GM06990 (cell line): ENCODE results near the gene DNAJB8.

Experiments used
- DNase-seq: peaks from one replicate; pipeline ENCODE4 v3.0.0-alpha.2; 2011; ENCODE audit not compliant: insufficient read length; ENCODE audit errors: extremely low read depth
- H3K27me3 ChIP-seq: replicated peaks from 2 replicates; pipeline ENCODE4 v1.6.0; 2011; ENCODE audit warnings: low read length; ENCODE audit not compliant: control insufficient read depth, insufficient read depth
- H3K36me3 ChIP-seq: 2 replicates; pipeline ENCODE4 v1.5.1; 2011; ENCODE audit warnings: low read length; ENCODE audit not compliant: control insufficient read depth, insufficient read depth
- H3K4me3 ChIP-seq: replicated peaks from 2 replicates; pipeline ENCODE4 v1.5.1; 2011; ENCODE audit warnings: low read depth, mild to moderate bottlenecking, control low read depth, low read length
- CTCF ChIP-seq: IDR thresholded peaks from 2 replicates; pipeline ENCODE4 v1.5.1; 2011; ENCODE audit warnings: low read length, control low read depth, mild to moderate bottlenecking, inconsistent platforms; ENCODE audit not compliant: insufficient read depth, poor library complexity, severe bottlenecking

Gene DNAJB8

DNA sequence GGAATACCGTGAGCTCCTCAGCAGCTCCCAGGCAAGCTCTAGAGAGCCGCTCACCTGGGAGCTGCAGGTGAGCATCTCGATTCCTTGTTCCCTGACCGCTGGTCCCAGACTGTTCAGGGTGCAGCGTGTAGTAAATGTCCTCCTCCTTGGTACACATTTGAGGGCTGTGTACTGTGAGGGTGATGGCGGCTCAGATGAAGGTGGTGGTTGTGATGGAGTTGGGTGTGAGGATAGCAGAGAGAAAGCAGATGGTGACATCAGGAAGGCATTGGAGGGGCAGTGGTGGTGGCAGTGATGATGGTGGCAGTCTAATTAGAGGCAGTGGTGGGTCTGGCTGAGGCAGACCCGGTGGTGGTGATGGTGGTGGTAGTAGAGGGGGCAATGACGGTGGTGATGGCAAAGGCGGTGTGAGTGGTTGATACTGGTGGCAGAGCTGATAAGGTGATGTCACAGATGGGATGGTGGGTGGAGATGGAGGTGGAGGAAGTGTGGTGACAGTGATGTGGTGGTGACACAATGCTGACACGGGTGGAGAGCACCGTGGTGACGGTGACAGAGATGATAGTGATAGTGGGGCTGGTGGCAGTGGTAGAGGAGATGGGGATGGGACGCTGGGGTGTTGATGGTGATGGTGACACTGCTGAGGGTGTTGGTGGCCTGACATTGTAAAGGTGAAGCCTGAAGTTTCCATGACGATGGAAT, at the start of gene DNAJB8:
TSS of gene DNAJB8 (minus strand) at position 51 of the 702 bp plus-strand sequence. CDS start 3,645 bp downstream, outside the sequence.
- TF ChIP-seq CTCF: no peak
- Histone ChIP-seq H3K27me3 (no peaks in the 10 kb centered on the region; the same call in none of the 2 replicates), H3K4me3 (no peak within 1 kb of the TSS), H3K36me3 (no peaks in the 10 kb centered on the region)
- no peak for DNase-seq

DNA sequence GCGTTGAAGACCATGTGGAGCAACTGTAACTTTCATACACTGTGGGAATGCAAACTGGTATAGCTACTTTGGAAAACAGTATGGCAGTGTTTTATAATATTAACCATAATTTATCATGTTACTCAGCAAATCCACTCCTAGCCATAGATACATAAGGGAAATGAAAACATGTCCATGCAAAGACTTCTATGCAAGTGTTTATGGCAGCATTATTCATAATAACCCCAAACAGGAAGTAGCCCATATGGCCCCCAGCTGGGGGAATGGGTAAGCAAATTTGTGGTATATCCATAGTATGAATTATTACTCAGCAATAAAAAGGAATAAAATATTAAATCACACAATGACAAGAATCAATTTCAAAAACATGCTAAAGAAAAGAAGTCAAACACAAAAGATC, 49.3 kb upstream of the DNAJB8 start:
- no peak for DNase-seq
- H3K36me3 ChIP-seq: no peaks in the 10 kb centered on the region
- no peak for TF ChIP-seq CTCF
- H3K4me3 ChIP-seq: no peak overlapping the region
- no peaks in the 10 kb centered on the region; the same call in 1 of the 2 replicates for H3K27me3 ChIP-seq

DNA sequence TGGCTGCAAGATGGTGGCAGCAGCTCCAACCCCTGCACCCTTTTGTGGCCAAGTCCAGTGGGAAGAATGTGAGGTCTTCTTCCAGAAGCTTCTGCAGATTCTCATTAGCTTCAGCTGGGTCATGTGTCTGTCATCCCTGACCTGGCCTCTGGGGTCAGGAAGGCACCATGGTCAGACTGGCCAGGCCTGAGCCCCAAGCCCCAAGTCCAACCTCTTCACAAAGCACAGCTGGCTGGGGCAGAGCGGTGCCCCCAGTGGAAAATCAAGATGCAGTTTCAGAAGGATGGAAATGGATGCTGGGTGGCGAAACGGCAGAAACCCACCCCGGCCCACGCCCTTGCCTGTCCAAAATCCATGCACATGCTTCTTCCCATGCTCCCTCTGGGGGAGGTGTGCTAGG, 42.2 kb upstream of the DNAJB8 start:
- Histone ChIP-seq H3K27me3 (peaks cover 1% of the 10 kb centered on the region; the same call in 1 of the 2 replicates), H3K36me3 (no peaks in the 10 kb centered on the region), H3K4me3 (no peak overlapping the region)
- no peak for TF ChIP-seq CTCF
- no peak for DNase-seq

DNA sequence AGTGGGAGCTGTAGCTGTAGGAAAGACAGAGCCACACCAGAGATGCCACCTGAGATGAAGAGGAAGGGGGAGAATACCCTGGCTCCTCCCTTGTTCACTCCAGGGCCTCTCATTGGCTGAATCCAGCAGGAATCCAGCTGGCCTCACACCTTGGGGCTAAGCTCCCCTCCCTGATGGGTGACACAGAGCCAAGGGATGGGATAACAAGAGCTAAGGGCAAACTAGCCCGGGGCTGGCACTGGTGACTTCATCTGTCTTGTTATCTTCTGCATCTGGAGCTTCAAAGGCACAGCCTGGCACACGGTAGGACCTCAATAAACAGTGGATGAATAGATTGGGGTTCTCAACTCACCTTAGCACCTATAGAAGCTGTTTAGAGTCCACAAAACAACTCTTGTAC, 40.1 kb upstream of the DNAJB8 start:
- TF ChIP-seq CTCF: no peak
- Histone ChIP-seq H3K27me3 (peaks cover 1% of the 10 kb centered on the region; the same call in 1 of the 2 replicates), H3K4me3 (no peak overlapping the region), H3K36me3 (no peaks in the 10 kb centered on the region)
- DNase-seq: no peak

DNA sequence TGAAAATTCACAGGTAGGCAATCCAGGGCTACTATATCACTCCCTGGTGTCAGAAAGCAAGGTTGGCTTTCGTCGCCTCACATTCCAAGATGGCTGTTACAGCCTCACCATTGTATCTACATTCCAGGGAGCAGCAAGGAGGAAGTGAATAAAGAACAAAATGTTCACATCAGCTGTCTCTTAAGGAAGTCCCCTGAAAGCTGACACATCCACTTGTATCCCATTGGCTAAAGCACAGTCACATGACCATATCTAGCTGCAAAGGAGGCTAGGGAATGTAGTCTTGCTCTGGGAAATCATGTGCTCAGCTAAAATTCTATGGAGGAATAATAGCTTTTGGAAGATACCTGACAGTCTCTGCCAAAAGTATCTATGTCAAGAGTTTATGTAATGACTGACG, 39.1 kb upstream of the DNAJB8 start:
- Histone ChIP-seq H3K27me3 (peaks cover 1% of the 10 kb centered on the region; the same call in 1 of the 2 replicates), H3K4me3 (no peak overlapping the region), H3K36me3 (no peaks in the 10 kb centered on the region)
- DNase-seq: no peak
- no peak for TF ChIP-seq CTCF
